GM21825 (cell line): ENCODE data around the gene CELF6.
"Not testable (repeated sequence)": the region's sequence is repeated elsewhere in the genome, so short reads cannot be mapped to it uniquely, and the experiment has no call there.

Source experiments
- ATAC-seq: cut with Tn5 transposase; IDR thresholded peaks from one replicate; pipeline ENCODE4 v1.9.1; 2021; ENCODE audit warnings: mild to moderate bottlenecking, moderate library complexity; ENCODE audit not compliant: unreplicated experiment

The CELF6 gene

DNA sequence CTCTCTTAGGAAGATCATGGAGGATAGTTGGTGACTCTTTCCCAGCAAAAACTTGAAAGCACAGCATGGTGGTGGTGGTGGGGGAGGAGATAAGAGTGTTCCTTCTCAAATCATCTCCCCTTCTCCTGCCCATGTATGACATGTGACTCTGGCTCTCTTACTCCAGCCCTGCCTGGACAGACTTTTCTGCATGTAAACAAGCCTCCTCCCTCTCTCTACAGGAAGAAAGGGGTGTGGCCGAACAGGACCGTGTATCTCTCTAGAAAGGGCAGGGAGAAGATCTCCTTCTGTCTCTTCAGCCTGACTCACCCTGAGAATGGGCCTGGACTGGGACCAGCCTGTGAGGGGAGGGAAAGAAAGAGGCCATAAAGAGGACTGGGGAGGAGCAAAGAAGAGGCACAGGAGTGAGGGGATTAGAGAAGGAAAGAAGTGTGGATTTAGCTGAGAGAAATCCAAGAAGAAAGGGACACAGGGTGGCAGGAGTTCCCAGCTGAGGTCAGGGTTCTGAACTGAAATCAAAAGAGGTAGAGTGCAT lies 1.5 kb downstream of the CELF6 start:
- no peak for ATAC-seq

DNA sequence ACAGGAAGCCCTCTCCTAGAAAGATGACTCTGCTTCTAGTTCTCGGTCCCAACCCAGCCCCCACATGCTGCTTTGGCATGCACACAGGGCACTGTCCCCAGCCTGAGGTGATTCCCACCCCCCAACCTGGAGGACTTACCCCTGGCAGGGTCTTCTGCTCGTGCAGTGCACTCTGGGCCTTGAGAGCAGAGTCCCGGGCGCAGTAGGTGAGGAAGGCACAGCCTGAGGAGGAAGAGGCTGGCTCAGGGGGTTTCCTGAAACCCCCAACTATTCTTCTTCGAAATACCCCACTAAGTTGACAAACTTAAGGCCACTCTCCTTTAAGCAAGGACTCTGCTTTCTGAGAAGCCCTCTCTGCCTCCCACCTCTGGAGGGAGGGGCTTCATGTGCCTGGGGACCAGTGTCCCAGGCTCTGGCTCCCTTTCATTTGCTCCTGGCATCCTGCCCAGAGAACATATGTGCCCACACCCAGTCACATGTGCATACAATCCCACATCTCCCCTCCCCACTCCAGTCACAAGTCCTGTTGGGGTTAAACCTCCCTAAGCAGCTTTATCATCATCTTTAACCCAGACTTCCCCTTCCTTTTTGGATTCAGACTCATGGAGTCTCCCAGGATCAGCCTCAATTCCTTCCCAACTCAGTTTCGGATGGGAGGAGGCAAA lies 4.1 kb downstream of the CELF6 start:
- no peak for ATAC-seq

- no peak for ATAC-seq
These were observed 6.1 kb downstream of the CELF6 start for GRCh38 chr15:72313881-72314280.

GRCh38 chr15:72313448-72313840 lies 6.5 kb downstream of the CELF6 start:
- ATAC-seq: no peak

- no peak for ATAC-seq
These were observed 7.1 kb downstream of the CELF6 start for GRCh38 chr15:72312605-72313447.

- no peak for ATAC-seq
These were observed 12.9 kb downstream of the CELF6 start for GRCh38 chr15:72307026-72307425.

DNA sequence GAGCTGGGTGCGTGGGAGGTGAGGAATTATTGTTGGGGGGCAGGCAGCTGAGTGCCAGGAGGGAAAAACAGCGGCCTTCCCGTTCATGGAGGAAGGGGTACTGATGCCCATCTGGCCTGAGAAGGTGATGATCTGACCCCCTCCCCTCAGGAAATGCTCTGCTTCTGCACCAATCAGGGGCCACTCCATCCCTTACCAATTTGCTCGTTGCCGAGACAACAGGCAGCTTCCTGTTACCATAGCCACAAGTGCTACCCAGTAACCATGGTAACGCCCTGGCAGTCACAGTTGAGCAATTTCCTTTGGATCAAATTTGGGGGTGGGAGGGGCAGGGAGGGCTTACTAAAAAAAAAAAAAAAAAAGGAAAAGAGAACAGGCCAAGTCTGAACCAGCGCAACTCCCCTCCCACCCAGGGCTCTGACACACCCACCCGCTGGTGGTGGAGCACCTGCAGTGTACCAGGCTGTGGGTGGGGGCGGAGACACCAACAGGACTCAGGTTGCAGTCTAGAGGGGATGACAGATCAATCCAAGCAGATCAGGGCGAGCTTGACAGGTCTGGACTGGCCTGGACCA lies 13.7 kb downstream of the CELF6 start:
- no peak for ATAC-seq

- ATAC-seq: no peak
These were observed 15.4 kb downstream of the CELF6 start for GRCh38 chr15:72304596-72304995.

DNA sequence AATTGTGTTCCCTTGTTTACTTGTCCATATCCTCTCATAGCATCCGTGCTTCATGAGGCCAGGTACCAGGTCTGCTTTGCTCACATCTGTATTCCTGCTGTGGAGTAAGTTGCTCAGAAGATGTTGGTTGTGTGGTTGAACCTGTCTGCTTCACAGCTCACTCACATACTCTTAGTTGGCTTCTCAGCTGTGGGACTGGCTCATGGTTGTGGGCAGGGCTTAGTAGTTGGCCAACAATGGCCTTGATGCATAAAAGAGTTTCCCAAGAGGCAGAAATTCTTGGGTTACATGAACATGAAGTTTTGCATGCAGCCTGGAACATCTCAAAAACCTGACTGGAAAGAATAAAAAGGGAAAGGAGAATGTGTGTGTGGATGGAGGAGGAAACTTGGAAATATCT lies 17.0 kb downstream of the CELF6 start:
- ATAC-seq: no peak

GRCh38 chr15:72289597-72290325 lies 30.2 kb downstream of the CELF6 start:
- no peak for ATAC-seq

DNA sequence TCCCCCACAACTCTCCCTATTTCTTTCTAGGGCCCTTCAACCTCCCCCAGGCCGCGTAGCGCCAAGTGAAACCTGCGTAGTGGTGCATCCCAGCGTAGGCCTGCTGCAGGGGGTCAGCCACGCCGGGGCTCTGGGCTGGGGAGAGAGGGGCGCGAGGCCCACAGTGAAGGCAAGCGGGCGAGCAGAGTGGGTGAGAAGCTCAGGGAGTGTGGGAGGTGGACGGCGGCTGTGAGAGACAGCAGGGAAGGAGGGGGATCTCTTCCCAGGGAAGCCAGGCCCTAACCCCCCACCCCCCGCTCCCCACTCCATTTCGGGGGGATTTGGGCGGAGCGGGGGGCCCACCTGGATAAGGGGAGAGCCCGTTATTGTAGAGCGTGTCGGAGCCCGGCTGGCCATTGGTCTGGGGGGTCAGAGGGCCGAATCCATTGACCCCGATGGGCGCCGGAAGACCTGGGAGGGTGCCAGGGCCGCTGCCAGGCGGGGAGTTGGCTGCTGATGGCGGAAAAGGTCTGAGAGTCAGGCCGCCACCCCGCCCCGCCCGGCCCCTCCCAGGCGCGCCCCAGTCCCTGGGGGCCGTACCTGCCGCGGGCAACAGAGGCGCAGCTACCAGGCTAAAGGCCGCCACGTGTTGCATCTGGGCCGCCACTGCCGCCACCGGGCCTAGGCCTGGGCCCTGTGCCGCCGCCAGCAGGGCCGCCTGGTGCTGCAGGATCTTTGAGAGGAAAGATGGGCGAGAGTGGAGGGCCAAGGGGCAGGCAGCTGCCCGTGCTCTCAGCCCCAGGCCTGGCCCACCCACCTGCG lies 31.0 kb downstream of the CELF6 start:
- no peak for ATAC-seq

DNA sequence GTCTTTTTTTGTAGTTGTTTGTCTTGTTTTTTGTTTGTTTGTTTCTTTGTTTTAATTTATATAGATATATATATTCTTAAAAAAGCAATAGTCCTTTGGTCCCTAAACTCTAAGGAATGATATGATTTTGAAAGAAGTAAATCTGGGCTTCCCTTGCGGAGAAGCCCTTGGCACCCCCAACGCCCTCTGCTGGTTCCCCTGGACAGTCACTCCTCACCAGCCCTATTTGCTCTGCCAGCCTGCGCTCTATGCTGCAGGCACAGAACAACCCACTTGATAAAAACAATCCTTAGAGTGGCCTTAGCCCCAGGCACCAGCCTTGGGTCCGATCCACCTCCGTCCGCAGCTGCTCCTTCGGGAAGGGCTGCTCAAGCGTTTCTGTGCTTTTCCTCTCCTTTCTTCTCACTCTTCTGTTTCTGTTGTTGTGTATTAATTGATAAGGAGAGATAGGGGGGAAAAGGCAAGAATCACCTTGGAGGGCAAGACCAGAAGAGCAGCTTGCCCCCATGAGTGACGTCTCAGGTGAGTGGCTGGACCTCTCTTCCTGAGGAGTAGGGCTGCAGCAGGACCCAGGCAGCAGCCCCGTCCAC lies 33.9 kb downstream of the CELF6 start:
- no peak for ATAC-seq

DNA sequence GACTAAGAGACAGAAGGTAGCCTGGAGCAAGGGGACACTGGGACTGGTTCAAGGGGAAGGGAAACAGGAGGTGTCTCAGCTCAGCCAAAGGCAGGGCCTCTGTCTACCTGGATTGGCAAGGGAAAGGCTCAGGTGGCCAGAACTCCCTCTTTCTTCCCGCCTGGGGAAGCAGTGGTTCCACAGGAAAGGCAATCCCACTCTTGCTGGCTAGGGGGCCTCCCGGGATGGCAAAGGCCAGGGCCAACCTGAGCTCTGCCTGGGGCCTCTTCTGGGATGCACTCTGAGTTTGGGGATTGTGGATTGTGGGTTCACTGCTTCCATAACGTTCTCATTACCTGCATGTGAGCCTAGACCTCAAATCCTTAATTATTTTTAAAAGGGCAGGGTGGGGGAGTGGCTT lies 34.6 kb downstream of the CELF6 start:
- no peak for ATAC-seq

GRCh38 chr15:72284781-72285180 lies 35.2 kb downstream of the CELF6 start:
- ATAC-seq: no peak

DNA sequence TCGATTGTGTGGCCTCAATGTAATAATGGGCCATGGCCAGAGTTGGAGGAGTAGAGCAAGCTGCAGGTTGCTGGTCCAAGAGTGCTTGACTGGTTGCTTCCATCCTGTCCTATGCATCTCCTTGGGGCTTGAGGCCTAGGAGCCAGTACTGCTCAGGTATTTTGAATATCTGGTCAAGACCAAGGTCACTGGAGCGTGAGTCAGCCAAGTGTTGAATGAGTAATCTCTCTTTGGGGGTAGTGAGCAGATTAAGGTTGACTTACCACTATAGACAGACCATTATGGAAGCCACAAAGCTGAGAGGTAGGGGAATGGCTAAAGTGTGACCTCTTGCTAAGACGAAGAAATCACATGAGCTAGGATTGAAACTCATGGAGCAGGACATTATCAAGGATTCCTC lies 38.2 kb downstream of the CELF6 start:
- no peak for ATAC-seq

DNA sequence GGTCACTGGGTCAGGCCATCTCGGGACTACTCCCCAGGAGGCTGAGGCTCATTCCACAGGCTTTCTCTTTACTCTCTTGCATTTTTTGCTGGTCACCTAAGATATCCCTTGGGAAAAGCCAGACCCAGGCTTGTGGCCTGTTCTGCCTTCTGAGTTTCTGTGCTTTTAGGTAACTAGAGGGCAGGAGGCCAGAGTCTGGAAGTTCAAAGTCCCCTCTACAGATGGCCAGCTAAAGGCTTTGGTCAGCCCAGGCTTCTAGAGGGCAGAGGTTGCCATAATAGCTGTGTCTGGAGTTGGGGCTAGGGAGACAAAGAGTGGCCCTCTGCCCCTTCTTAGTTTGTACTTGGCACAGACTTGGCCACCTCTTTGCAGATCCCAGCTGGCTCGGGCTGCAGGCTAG lies 39.2 kb downstream of the CELF6 start:
- no peak for ATAC-seq

GRCh38 chr15:72278737-72279136 lies 41.2 kb downstream of the CELF6 start:
- no peak for ATAC-seq

- no peak for ATAC-seq
These were observed 43.6 kb downstream of the CELF6 start for GRCh38 chr15:72276326-72276700.

DNA sequence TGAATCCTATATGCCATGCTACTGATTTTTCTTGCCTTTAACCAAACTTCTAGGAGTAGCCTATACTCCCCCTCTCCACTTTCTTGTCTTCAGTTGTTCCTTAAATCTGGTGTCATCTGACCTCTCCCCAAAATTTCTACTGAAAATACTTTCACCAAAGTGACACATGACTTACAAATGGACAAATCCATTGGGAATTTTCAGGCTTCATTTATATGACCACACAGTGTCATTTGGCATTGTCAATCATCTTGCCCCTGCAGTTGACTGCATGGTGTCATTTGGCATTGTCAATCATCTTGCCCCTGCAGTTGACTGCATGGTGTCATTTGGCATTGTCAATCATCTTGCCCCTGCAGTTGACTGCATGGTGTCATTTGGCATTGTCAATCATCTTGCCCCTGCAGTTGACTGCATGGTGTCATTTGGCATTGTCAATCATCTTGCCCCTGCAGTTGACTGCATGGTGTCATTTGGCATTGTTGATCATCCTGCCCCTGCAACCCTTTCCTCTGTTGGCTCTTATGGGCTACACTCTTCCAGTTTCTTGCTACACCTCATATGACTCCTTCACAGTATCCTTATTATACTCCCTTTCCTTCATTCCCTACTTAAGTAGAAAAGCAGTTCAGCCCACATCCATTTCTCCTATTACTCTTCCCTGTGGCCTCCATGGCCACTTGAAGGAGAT lies 44.2 kb downstream of the CELF6 start:
- not testable (repeated sequence) for ATAC-seq

DNA sequence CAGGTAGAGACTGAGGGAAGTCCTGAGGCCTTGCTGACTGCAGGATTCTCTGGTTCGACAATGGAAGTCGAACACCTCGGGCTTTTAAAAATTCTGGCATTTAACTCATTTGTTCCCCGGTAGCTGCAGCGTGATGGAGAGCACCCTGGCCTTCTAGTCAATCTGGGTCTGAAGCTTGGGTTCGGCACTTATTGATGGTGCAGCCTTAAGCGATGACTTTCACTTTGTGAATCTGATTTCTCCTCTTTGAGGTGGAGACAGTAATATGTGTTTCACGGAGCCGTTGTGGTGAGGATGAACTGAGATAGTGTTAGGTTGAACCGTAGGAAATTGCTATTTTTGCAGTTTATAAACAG lies 47.0 kb downstream of the CELF6 start:
- no peak for ATAC-seq
